Measurements from ENCODE around the gene CNGB1.
"Not testable (repeated sequence)": the region's sequence is repeated elsewhere in the genome, so short reads cannot be mapped to it uniquely, and the experiment has no call there.

CNGB1 gene

DNA sequence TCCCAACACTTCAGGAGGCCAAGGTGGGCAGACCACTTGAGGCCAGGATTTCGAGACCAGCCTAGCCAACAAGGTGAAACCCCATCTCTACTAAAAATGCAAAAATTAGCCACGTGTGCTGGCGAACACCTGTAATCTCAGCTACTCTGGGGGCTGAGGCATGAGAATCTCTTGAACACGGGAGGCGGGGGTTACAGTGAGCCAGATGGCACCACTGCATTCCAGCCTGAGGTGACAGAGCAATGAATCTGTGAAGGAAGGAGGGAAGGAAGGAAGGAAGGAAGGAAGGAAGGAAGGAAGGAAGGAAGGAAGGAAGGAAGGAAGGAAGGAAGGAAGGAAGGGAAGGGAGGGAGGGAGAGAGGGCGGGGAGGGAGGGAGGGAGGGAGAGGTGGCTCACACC lies 124.0 kb downstream of the CNGB1 start:
- not testable (repeated sequence) for DNase-seq

DNA sequence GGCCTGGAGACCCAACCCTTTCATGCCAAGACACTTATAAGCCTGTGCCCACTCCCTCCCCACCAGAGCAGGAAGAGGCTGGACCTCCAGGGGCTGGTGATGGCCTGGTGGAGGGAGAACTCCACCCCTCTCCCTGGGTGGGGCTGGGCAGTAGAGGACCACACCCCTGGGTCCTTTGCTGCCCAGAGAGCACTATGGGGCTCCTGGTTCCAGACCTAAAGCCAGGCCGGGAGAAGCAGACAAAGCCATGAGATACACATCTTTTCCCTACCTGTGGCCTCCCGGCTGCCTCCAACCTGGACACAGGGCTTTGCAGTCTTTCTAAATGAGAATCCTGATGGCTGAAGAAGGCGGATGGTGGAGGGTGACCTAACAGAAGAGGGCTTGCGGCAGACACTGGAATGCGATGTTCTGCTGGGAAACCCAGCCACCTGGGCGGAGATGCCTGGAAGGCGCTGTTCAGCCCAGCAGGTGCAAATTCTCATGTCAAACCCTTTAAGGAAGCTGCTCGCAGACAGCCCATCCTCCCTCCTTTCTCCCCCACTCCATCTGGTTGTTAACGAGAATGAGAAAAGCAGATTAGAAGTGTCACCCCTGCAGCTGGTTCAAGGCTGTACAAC lies 124.7 kb downstream of the CNGB1 start:
- DNase-seq: no peak

DNA sequence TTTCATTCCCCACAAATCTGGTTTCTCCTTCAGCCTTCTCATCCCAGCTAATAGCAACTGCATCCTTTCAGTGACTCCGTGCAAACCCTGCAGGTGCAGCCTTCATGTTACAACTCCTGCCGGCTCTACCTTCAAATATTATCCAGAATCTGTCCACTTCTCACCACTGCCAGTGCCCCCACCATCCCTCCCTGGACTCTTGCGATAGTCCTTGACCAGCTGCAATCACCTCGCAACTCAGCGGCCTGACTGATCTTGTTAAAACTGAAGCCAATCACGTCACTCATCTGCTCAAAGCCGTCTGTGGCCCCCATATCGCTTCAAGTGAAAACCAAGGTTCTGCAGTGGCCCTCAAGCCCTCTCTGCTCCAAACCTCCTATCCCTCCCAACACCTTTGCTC lies 125.8 kb downstream of the CNGB1 start:
- no peak for DNase-seq

DNA sequence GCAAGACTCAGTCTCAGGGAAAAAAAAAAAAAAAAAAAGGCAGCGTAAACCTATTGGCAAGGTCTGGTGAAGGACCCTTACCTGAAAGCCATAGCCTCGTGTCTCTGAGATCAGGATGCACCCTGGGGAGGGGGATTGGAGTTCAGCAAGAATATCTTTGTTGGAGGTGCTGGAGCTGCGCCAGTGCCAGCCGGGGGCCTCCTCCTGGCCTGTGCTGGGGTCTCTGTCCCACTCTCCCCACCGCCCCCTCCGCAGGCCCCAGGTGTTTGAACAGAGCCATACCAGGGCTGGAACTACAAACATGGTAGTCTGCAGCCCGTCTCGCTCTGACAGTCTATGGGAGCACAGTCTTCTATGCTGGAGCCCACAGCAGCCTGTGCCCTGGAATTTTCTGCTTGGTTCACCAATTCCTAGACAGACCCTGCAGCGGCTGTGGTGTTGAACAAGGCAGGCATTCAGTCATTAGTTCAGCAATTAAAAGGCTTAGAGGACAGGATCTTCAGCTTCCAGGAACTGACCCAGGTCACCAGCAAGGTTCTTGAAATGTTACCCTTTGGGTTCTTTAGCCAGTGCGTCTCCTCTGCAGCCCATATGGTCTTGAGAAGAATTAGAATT lies 126.4 kb downstream of the CNGB1 start:
- DNase-seq: no peak

DNA sequence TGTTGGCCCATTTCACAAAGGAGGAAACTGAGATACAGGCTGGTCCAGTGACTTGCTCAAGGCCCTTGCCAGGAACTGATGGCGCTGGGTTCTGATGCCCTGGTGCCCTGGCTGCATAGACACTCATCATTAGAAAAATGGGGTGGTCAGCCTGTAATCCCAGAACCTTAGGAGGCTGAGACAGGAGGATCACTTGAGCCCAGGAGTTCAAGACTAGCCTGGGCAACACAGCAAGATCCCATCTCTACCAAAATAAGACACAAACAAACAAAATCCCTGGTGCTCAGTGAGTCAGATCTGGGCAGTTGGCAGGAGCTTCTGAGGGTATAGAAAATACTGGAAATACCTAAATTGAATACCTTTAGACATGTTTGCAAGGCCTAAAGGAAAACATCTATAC lies 127.5 kb downstream of the CNGB1 start:
- DNase-seq: no peak

DNA sequence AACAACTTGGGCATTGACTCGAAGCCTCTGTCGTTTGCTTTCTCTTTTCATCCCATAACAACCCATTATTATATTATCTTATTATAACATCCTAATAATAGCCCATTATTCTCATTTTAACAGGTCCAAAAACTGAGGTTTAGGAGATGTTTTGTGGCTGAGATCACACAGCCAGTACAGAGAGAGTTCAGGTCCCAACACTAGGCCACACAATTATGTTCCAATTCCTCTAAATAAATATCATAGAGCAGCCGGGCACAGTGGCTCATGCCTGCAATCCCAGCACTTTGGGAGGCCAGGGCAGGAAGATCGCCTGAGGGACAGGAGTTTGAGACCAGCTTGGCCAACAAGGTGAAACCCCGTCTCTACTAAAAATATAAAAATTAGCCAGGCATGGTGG lies 128.3 kb downstream of the CNGB1 start:
- no peak for DNase-seq

DNA sequence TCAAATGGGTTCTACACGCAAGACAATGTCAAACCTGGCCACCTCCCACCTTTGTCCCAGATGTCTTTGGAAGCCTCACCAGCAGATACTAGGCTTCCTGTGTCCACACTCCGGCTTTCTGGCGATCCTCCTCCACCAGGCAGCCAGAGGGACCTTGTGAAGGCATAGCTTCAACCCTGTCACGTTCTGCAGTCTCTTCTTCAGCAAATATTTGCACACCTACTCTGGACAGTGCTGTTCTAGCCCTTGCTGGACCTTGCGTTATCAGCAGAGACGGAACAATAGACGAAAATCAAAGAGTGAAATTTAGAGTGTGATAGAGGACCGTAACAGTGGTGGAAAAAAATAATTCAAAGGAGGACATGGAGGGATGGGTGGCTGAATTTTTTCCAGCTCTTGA lies 130.1 kb downstream of the CNGB1 start:
- DNase-seq: no peak

DNA sequence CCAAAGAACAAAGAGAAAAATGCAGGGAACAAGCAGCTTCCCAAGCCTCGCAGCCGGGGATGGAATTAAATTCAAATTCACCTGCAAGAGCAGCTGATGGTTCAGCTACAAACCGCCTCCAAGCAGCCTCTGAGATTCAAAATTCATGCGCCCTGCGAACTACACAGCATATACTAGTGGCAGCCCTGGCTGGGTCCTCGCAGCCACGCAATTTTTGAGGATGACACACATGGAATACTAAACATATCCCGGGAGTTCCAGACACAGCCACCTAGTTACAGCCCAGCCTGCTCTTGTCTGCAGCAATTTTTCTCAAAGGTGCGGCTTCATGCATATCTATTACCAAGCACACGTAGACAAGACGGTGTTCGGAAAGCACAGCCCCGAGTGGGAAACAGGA lies 132.8 kb downstream of the CNGB1 start:
- DNase-seq: no peak

DNA sequence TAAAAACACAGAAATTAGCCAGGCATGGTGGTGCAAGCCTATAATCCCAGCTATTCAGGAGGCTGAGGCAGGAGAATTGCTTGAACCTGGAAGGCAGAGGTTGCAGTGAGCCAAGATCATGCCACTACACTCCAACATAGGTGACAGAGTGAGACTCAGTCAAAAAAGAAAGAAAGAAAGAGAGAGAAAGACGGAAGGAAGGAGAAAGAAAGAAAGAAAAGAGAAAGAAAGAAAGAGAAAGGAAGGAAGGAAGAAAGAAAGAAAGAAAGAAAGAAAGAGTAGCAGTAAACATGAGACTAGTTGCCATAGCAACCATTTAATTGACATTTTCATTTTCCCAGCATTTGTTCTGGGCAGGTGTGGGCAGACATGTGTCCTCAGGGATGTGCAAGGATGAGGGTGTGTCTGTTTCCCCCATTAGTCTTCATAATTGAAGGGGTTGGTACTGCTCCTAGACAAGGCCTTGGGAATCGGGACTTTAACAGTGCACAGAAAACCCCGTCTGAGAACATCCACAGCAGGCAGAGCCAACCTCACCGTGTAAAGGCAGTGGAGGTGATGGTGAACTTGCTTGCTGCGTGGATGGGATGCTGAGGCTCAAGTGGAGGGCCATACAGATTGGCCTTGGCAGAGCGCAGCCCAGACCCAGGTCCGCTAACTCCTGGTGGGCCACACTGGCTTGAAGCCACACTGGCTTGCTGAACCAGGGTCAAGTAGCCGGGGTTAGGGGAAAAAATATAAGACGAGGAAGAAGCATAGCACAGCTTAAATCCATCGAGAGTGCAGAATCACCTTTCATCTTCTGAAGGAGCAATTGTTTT lies 133.4 kb downstream of the CNGB1 start:
- DNase-seq: no peak

DNA sequence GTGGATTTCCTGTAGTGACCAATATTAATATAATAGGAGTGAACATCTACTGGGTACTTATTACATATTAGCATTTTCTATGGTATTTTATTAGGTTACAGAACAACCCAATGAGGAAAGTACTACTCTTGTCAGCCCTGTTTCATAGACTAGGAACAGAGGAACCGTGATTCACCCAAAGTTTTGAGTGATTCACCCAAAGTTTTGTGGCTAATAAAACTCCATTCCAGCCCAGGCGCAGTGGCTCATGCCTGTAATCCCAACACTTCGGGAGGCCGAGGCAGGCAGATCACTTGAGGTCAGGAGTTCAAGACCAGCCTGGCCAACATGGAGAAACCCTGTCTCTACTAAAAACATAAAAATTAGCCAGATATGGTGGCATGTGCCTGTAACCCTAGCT lies 135.5 kb downstream of the CNGB1 start:
- DNase-seq: not testable (repeated sequence)

DNA sequence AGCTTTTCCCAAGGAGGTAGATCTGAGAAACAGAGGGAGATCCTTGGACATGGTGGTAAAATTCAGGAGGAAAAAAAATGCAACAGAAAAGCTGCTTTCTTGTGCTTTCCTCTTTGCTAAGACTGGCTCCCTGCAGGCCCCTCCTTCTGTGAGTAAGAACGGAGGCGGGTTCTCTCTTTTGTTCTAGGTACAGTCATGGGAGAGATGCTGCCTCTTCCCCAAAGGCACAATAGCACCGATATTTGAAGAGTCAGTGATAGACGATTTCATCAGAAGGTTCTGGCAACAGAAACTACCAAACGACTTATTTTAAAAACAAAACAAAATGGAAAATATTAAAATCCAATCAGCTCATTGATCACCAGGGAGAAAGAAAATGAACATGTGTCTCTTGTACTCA lies 136.0 kb downstream of the CNGB1 start:
- DNase-seq: no peak

Data from activated CD4-positive, alpha-beta T cell treated with anti-CD3 and anti-CD28 coated beads for 48 hours (primary cell).